ENCODE measurements around the gene LACC1. TPM values are rescaled to one million over a fixed set of nuclear protein-coding genes. Genes with fewer than 3 reads are reported as not detected.

LACC1 gene
- total RNA-seq, 2 donors from 2014 or later = 6.1 to 12.5 TPM

- ATAC-seq (ENCODE audit: insufficient number of reproducible peaks, low FRiP score, low read depth) = no peak
- no peak overlapping the region for H3K4me3 ChIP-seq
These were observed 1.9 kb downstream of the LACC1 start for GRCh38 chr13:43881580-43881979.

GRCh38 chr13:43883631-43884030 lies 3.9 kb downstream of the LACC1 start:
- Histone ChIP-seq H3K4me3 (no peak overlapping the region), H3K36me3 (no peaks in the 10 kb centered on the region), H3K27me3 (replicated peaks; ENCODE audit: insufficient read depth) (no peaks in the 10 kb centered on the region), H3K27ac (no peak overlapping the region), H3K9me3 (no peaks in the 10 kb centered on the region), H3K4me1 (ENCODE audit: control insufficient read depth in 1 of 2, low read depth in 2 of 2) (peaks cover 0 to 2% of the 10 kb centered on the region in 2 donors)
- no peak for DNase-seq (ENCODE audit: low spot score)
- ATAC-seq (ENCODE audit: insufficient number of reproducible peaks, low FRiP score, low read depth) = no peak
- TF ChIP-seq CTCF (IDR thresholded peaks at IDR 0.05) = no peak

More at GRCh38 chr13:43881580-43881979, 1.9 kb downstream of the LACC1 start:
- no peaks in the 10 kb centered on the region for H3K27me3 ChIP-seq (replicated peaks; ENCODE audit: insufficient read depth)
- peaks cover 0 to 7% of the 10 kb centered on the region in 2 donors for H3K4me1 ChIP-seq (ENCODE audit: control insufficient read depth in 1 of 2, low read depth in 2 of 2)
- DNase-seq (ENCODE audit: low spot score) = no peak
- TF ChIP-seq CTCF (IDR thresholded peaks at IDR 0.05) = no peak
- H3K27ac ChIP-seq = no peak overlapping the region
- H3K9me3 ChIP-seq = no peaks in the 10 kb centered on the region
- no peaks in the 10 kb centered on the region for H3K36me3 ChIP-seq

- no peaks in the 10 kb centered on the region for H3K27me3 ChIP-seq (replicated peaks; ENCODE audit: insufficient read depth)
- H3K36me3 ChIP-seq = no peaks in the 10 kb centered on the region
- ATAC-seq (ENCODE audit: insufficient number of reproducible peaks, low FRiP score, low read depth) (no peak), DNase-seq (ENCODE audit: low spot score) (no peak)
- no peak overlapping the region for H3K27ac ChIP-seq
- TF ChIP-seq CTCF (IDR thresholded peaks at IDR 0.05) = no peak
- no peaks in the 10 kb centered on the region for H3K9me3 ChIP-seq
- H3K4me1 ChIP-seq (ENCODE audit: control insufficient read depth in 1 of 2, low read depth in 2 of 2) = no peaks in the 10 kb centered on the region
- H3K4me3 ChIP-seq = no peak overlapping the region
These were observed 4.5 kb downstream of the LACC1 start for GRCh38 chr13:43884222-43884621.

DNA sequence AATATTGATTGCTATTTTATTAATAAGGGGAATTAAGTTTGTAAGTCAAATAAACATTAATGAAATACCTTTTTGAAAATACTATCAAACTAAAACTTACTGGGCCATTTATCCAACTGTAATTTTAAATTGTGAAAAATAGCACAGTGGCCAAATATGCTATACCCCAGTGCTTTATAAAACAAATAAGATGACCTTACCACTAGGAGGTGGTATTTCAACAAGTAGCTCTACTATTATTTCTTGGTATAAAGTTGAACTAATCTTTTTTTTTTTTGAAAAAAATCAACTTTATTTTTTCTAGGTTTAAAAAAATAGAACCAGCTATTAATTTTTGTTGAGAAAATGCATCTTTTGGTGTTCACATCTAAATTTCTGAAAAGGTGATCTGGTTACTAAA lies 14.7 kb downstream of the LACC1 start:
- no peak for DNase-seq (ENCODE audit: low spot score)
- Histone ChIP-seq H3K27ac (no peak overlapping the region), H3K4me3 (no peak overlapping the region), H3K36me3 (no peaks in the 10 kb centered on the region), H3K9me3 (no peaks in the 10 kb centered on the region), H3K4me1 (ENCODE audit: control insufficient read depth in 1 of 2, low read depth in 2 of 2) (no peaks in the 10 kb centered on the region), H3K27me3 (replicated peaks; ENCODE audit: insufficient read depth) (no peaks in the 10 kb centered on the region)
- no peak for ATAC-seq (ENCODE audit: insufficient number of reproducible peaks, low FRiP score, low read depth)
- no peak for TF ChIP-seq CTCF (IDR thresholded peaks at IDR 0.05)

- Histone ChIP-seq H3K9me3 (no peaks in the 10 kb centered on the region), H3K4me3 (no peak overlapping the region), H3K36me3 (no peaks in the 10 kb centered on the region), H3K27ac (no peak overlapping the region), H3K4me1 (ENCODE audit: control insufficient read depth in 1 of 2, low read depth in 2 of 2) (no peaks in the 10 kb centered on the region), H3K27me3 (replicated peaks; ENCODE audit: insufficient read depth) (no peaks in the 10 kb centered on the region)
- DNase-seq (ENCODE audit: low spot score) (no peak), ATAC-seq (ENCODE audit: insufficient number of reproducible peaks, low FRiP score, low read depth) (no peak)
- TF ChIP-seq CTCF (IDR thresholded peaks at IDR 0.05) = no peak
These were observed 16.2 kb downstream of the LACC1 start for GRCh38 chr13:43895940-43896339.

Measured in thoracic aorta (tissue), 2 donors.